Activated T-cell treated with anti-CD3 and anti-CD28 coated beads for 4 hours (primary cell): ENCODE data around the gene MDP1.
A peak's percentile ranks its signal among the peaks of the same experiment; 100 is the strongest.
"Not testable (repeated sequence)": the region's sequence is repeated elsewhere in the genome, so short reads cannot be mapped to it uniquely, and the experiment has no call there.

Experiments used
- DNase-seq: peaks from one replicate; pipeline ENCODE4 v3.0.0-alpha.2; 2020

The MDP1 gene

DNA sequence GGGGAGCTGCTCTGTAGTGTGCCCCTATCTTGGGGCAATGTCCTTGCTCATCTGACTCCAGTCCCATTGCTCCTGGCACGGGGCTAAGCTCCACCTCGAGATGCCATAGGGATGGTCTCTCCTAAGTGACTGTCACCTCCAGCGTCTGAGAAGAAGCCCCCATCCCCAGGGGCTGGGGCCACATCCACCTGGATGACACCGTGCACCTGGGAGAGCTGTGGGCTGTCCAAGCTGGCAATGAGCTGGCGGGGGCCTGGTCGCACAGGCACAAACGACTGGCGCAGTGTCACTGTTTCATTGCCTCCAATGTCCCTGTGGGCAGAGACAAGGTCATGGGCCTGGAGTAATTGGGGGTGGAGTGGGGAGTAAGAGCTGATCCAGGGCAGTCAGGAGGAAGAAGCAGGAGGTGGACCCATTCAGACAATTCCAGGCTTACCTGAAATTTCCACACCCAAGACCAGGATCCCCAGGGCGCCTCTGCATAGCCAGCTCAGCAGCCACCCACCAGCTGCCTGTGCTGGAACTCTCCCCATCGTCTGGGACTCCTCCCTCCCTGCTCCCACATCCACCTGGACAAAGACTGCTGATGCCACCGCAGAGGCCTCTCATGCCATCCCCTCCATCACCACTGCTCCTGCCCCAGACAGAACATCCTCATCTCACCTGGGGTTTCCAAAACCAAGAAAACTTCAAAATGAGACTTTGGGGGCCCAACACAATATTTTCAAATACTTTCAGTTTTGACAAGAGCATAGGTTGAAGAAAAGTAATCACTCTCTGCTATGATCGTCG, 33.6 kb upstream of the MDP1 start:
- DNase-seq = no peak

DNA sequence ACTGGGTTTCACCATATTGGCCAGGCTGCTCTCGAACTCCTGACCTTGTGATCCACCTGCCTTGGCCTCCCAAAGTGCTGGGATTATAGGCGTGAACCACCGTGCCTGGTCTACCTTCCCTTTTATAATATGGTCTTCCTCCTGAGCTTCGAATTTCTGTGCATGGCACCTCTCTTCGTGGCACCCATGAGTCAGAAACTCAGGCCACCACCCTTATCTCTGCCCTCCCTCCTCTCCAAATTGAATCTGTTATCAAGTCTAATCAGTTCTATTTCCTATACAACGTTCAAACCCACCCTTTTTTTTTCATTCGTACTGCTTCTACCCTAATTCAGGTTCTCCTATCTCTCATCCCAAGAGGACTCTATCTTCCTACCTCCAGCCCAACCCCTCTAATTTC, 31.6 kb upstream of the MDP1 start:
- DNase-seq = no peak

GRCh38 chr14:24246765-24247212, 30.9 kb upstream of the MDP1 start:
- DNase-seq = no peak

- not testable (repeated sequence) for DNase-seq
Observed at GRCh38 chr14:24245350-24245749, 29.5 kb upstream of the MDP1 start.

DNA sequence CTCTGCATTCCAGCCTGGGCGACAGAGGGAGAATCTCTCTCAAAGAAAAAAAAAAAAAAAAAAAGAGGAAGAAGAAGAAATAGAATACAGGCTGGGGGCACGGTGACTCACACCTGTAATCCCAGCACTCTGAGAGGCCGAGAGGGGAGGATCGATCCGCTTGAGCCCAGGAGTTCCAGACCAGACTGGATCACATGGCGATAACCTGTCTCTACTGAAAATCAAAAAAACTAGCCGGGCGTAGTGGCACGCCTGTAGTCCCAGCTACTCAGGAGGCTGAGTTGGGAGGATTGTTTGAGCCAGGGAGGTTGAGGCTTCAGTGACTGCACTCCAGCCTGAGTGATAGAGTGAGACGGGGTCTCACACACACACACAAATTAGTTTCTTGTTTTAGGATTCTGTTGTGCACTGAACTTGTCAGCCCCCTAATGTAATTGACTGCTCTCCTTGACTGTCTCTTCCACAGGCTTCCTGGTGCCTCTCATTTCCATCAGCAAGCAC, 27.5 kb upstream of the MDP1 start:
- DNase-seq = no peak

DNA sequence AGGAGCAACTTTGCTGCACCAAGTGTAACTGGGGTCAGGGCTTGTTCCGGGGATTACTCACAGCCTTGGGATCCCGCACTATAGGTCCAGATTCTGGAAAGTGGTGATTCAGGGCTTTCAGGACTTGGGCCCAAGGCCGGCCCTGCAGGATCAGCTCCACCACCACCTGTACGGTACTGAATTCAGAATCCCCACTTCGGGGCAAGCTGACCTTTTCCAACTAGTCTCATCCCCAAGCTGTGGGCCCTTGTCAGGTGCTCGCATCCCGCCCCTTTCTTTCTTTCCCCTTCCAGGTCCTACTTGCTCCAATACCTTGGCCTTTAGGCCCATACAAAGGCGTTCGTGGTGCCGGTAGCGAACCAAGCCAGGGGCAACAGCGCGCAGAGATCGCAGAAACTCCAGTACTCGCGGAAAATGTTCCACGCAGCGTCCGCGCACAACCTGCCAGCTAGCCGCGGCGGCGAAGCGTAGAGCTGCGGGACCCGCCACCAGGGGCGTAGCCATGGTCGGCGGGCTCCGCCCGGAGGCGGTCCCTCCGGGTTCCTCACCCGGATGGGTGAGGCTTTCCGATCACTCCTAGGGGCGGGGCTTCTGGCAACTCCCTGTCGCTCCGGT, 26.1 kb upstream of the MDP1 start:
- peak; percentile 91 for DNase-seq

- no peak for DNase-seq
Observed at GRCh38 chr14:24240110-24240918, 24.4 kb upstream of the MDP1 start.

- DNase-seq = no peak
Observed at GRCh38 chr14:24238527-24239037, 22.7 kb upstream of the MDP1 start.

GRCh38 chr14:24238123-24238522, 22.3 kb upstream of the MDP1 start:
- peak; percentile 34 for DNase-seq

- DNase-seq = no peak
Observed at GRCh38 chr14:24237463-24237955, 21.6 kb upstream of the MDP1 start.

GRCh38 chr14:24236689-24237462, 21.0 kb upstream of the MDP1 start:
- no peak for DNase-seq

DNA sequence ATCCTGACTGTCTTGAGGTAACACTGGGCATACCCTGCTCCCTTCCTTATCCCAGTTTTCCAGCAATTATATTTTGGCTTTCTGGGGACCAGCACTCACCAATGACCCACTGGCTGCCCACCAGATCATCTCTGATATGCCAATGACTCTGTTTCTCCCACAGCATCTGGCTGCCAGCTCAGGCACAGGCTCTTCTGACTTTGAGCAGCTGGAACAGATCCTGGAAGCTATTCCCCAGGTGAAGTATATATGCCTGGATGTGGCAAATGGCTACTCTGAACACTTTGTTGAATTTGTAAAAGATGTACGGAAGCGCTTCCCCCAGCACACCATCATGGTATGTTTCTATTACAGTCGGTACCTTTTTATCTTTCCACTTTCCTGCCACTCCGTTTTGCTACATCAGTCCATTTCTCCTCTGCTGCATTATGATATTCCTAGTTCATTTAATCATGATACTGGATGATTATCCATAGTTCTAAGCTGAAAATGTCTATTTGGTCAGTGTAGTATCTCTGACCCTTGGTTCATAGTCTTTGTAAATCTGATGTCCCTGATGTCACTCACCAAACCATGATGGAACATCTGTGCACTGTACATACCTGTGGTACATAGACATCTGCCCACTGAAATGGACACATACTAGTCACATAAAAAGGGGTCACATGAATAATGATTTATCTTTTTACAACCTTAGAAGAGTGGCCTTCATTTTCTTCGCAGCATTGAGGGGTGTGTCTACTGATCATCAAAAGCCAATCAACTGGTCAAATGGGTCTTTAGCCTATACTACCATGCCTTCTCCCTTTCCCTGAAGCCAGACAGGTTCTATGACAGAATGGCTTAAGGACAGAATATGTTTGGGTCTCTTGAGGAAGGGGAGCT, 20.2 kb upstream of the MDP1 start:
- DNase-seq = no peak

DNA sequence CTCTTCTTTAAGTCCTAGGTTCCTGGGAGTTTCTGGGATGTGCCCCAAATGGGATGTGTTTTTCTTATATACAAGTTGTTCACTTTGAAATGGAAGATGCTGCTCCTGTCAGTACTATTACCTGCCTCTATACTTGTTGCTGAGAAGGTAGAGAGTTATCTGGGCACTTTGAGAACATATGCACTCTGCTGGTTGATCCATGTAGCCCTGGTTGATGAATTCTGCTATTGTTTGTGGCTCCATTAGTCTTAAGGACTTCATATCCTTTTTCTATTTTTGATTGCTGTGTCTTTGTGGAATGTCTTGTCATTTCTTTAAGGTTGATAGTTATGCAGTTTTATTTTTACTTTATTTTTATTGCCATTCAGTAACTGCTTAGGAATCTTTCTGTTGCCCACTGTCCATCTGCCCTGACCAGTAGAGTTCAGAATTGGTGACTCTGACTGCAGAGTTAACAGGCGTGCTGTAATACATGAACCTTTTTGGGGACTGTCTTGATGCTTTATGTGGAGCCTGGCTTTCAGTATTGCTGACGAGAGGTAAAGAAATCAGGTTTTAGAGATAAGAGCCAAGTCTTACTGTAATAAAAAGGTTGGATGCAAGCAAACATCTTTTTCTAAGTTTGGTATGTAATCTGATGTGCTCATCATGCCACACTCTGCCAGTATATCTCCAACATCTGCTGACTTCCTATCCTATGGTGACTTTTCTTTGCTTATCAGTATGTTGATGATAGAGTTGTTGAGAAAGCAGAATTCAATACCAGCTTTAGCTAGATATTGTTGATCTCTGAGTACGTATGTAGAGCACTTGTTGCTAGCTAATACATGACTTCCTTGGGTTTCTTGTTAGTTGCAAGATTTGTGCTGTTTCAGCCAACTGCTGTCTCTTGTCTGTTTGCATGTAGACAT, 18.5 kb upstream of the MDP1 start:
- DNase-seq = no peak

GRCh38 chr14:24233538-24233866, 17.6 kb upstream of the MDP1 start:
- DNase-seq = no peak

DNA sequence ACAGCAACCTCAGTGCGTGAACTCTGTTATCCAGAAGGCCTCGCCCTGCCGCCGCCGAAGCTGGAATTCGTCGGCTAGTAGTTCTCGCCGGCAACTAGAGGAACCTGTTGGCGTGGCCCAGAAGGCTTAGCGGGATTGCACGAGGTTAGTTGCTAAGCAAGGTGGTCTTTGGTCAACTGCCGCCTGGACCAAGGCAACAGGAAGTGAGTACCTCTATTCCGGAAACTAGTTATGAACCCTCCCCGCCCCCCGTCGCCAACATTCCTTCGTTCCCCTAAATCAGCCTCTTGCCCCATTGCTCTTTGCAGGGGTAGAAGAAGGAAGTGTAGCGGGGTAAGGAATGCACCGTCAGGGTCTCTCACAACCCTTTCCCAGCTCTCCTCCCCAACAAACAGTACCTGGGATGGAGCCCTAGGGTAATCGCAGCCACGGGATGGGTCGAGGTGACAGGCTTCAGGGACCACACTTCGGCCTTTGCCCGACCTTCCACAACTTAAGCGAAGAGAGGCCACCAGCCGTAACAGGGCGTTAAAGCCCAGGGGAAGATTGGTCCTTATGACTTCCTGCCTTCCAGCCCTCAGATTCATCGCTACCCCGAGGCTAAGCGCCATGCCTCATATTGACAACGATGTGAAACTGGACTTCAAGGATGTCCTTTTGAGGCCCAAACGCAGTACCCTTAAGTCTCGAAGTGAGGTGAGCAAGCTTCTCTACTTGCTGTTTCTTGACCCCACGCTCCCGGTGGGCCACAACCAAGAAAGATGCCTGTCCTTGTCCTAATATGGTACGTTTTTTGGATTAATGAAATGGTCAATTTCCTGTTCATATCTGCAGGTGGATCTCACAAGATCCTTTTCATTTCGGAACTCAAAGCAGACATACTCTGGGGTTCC, 17.0 kb upstream of the MDP1 start, which contains the start of gene GMPR2:
TSS of gene GMPR2 (plus strand) at position 285 of the 893 bp plus-strand sequence. CDS start at position 610, 325 bp downstream.
- no peak for DNase-seq

- DNase-seq = peak; percentile 82
Observed at GRCh38 chr14:24232121-24232644, 16.3 kb upstream of the MDP1 start, which contains the start of gene NEDD8. Gene NEDD8, minus strand, starts transcription at chr14:24232367. Its CDS starts 100 bp downstream, at chr14:24232267.

GRCh38 chr14:24231263-24232120, 15.6 kb upstream of the MDP1 start:
- no peak for DNase-seq

DNA sequence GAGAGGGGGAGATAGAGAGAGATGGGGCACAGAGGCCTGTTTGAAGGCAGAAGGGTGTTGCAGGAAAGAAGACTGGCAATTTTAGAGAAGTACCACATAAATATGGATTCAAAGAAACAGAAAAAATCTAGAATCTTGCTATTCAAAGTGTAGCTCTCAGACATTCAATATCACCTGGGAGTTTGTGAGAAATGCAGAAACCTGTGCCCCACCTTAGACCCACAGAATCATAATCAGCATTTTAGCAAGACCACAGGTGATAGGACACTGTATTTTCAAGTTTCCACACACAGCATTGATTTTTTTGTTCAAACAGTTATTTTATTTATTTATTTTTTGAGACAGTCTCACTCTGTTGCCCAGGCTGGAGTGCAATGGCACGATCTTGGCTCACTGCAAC, 13.0 kb upstream of the MDP1 start:
- no peak for DNase-seq
